Measurements from ENCODE around the gene FXYD6. TPM values are rescaled to one million over a fixed set of nuclear protein-coding genes. Genes with fewer than 3 reads are reported as not detected.

FXYD6 gene
- total and polyA plus RNA-seq, 9 of the 15 experiments (the other 6 are each of a cell fraction or from before 2014, with no cell fraction given), result 0.07 to 0.35 TPM; not detected in 7

GRCh38 chr11:117805045-117805444, 71.4 kb downstream of the FXYD6 start (continued):
- TF ChIP-seq AFF4 (CRISPR knock-in tag; IDR thresholded peaks at IDR 0.05) (no peak), E2F4 (CRISPR knock-in tag; IDR thresholded peaks at IDR 0.05; ENCODE audit: low read depth) (no peak), CXXC5 (CRISPR knock-in tag; IDR thresholded peaks at IDR 0.05) (no peak), TFAM (CRISPR knock-in tag; conservative IDR thresholded peaks at IDR 0.05) (no peak), XRCC5 (IDR thresholded peaks at IDR 0.05; ENCODE audit: low read depth, low read length) (no peak)

DNA sequence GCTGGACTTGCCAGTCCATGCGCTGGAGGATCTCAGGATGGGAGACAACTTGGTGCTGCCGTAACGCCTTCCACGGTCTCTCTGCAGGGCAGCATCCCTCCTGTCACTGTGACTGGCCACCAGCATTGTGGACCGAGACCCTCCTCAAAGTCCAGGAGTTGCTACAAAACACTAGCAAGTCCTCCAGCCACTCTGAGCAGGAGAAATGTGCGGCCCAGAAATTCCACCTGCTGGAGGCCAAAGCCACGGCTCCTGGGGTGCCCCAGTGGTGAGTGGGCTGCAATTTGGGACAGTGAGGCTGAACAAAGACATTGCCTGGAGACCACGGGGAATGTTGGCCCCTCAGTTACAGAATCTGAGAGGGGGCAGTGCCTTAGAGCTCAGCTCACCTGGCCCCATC, 72.6 kb downstream of the FXYD6 start:
- Histone ChIP-seq H3K4me2 (ENCODE audit: insufficient read depth, low read length) (no peak overlapping the region), H3K27me3 (ENCODE audit: control insufficient read depth in 2 of 2, insufficient read depth in 2 of 2, low read length in 2 of 2) (peaks cover 4 to 43% of the 10 kb centered on the region in 2 experiments; a peak in 4 of 5 replicates), H3K4me3 (no peak overlapping the region), H3K9me1 (ENCODE audit: control insufficient read depth, insufficient read depth, low read length) (no peaks in the 10 kb centered on the region), H3K4me1 (replicated peaks in 1 of 2; ENCODE audit: control insufficient read depth in 2 of 2, insufficient read depth in 2 of 2, low read length in 2 of 2) (peaks cover 2 to 4% of the 10 kb centered on the region in 2 experiments; a peak in 4 of 5 replicates), H3K27ac (ENCODE audit: extremely low read depth, low read depth, low read length) (no peak overlapping the region), H3K9ac (ENCODE audit: insufficient read depth in 1 of 2, low read depth in 2 of 2, low read length in 2 of 2) (no peak overlapping the region), H3K36me3 (ENCODE audit: control insufficient read depth, insufficient read depth, low read length) (no peaks in the 10 kb centered on the region), H3K79me2 (ENCODE audit: control insufficient read depth, insufficient read depth, low read length) (no peaks in the 10 kb centered on the region), H4K20me1 (replicated peaks; ENCODE audit: control insufficient read depth, insufficient read depth, low read length) (no peaks in the 10 kb centered on the region), H3K9me3 (replicated peaks; ENCODE audit: control insufficient read depth, insufficient read depth, low read depth, low read length) (no peaks in the 10 kb centered on the region), H2AFZ (ENCODE audit: low read depth, low read length) (no peak overlapping the region)
- ChIA-PET CTCF (ENCODE audit: low intra/inter-chr PET ratio) (no interaction called here), POLR2A (no interaction called here)
- DNase-seq (ENCODE audit: extremely low read depth in 1 of 4, low spot score in 3 of 4) (no peak), ATAC-seq (no peak), FAIRE-seq (no peak)
- no TSS peak for BruUV-seq (replicated peaks)
- in situ Hi-C loops (cut with MboI), result loop anchor here (10.0 kb wide), 1 partner anchor 359 kb away; no protein-coding TSS in a partner anchor
- intact Hi-C loops (cut with micrococcal nuclease), result no loop called here
- 3% methylated on average over 8 of the region's 8 CpGs for WGBS (ENCODE audit: insufficient coverage, low coverage, missing lambda C conversion rate)
- TF ChIP-seq AFF1 (IDR thresholded peaks at IDR 0.05; ENCODE audit: low read depth in 1 of 2, partially characterized antibody in 2 of 2) (no peak), MTA1 (IDR thresholded peaks at IDR 0.05; ENCODE audit: borderline replicate concordance) (no peak), HMGN3 (IDR thresholded peaks at IDR 0.05; ENCODE audit: borderline replicate concordance, extremely low read depth, insufficient read length, low read depth, low read length) (no peak), ATF1 (CRISPR knock-in tag; IDR thresholded peaks at IDR 0.05) (no peak), ATF1 (tag; IDR thresholded peaks at IDR 0.05) (no peak), ZNF444 (CRISPR knock-in tag; IDR thresholded peaks at IDR 0.05) (no peak)

All from K562 (cell line).